ENCODE data around the gene KYNU.
"Not testable (repeated sequence)": the region's sequence is repeated elsewhere in the genome, so short reads cannot be mapped to it uniquely, and the experiment has no call there.

The KYNU gene

GRCh38 chr2:143029141-143029540 is 151.7 kb downstream of the KYNU start:
- H3K27me3 ChIP-seq (ENCODE audit: control insufficient read depth in 5 of 5, insufficient read depth in 4 of 5, low read length in 5 of 5), result peaks cover 0 to 7% (median 0%) of the 10 kb centered on the region in 5 donors
- no peaks in the 10 kb centered on the region for H3K36me3 ChIP-seq (ENCODE audit: control insufficient read depth in 5 of 5, insufficient read depth in 5 of 5, low read length in 5 of 5)
- H3K4me3 ChIP-seq (ENCODE audit: low read depth in 1 of 5, low read length in 5 of 5), result no peak overlapping the region
- H3K9ac ChIP-seq (ENCODE audit: low read length in 5 of 5), result no peak overlapping the region
- no peaks in the 10 kb centered on the region for H3K9me3 ChIP-seq (ENCODE audit: control insufficient read depth in 5 of 5, low read length in 5 of 5)
- H3K4me1 ChIP-seq (ENCODE audit: control insufficient read depth in 5 of 5, insufficient read depth in 5 of 5, low read length in 5 of 5), result peaks cover 0 to 9% (median 7%) of the 10 kb centered on the region in 5 donors
- no peak overlapping the region for H3K27ac ChIP-seq (ENCODE audit: low read depth, low read length)

DNA sequence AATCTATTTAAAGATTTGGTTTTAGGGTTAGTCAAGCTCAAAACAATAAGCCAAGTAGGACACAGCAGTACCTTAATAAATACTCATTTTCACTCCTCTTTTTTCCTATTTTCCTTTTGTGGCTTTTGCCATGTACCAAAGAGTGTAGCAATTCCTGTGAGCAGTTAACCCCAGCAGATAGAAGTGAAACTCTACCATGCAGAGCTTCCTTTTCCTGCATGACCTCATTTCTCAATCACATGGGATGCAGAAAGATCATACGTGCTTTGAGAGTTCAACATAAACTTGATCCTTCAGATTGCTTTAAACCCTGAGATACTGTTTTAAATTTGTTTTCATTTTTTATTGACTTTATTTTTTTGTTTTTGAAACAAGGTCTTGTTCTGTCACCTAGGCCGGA is 152.7 kb downstream of the KYNU start:
- H3K9me3 ChIP-seq (ENCODE audit: control insufficient read depth in 5 of 5, low read length in 5 of 5), result no peaks in the 10 kb centered on the region
- no peaks in the 10 kb centered on the region for H3K36me3 ChIP-seq (ENCODE audit: control insufficient read depth in 5 of 5, insufficient read depth in 5 of 5, low read length in 5 of 5)
- H3K27ac ChIP-seq (ENCODE audit: low read depth, low read length), result no peak overlapping the region
- peaks cover 0 to 9% (median 7%) of the 10 kb centered on the region in 5 donors for H3K4me1 ChIP-seq (ENCODE audit: control insufficient read depth in 5 of 5, insufficient read depth in 5 of 5, low read length in 5 of 5)
- H3K9ac ChIP-seq (ENCODE audit: low read length in 5 of 5), result no peak overlapping the region
- H3K4me3 ChIP-seq (ENCODE audit: low read depth in 1 of 5, low read length in 5 of 5), result no peak overlapping the region
- H3K27me3 ChIP-seq (ENCODE audit: control insufficient read depth in 5 of 5, insufficient read depth in 4 of 5, low read length in 5 of 5), result peaks cover 0 to 7% (median 0%) of the 10 kb centered on the region in 5 donors

GRCh38 chr2:143034292-143035074 is 157.0 kb downstream of the KYNU start:
- Histone ChIP-seq H3K27me3 (ENCODE audit: control insufficient read depth in 5 of 5, insufficient read depth in 4 of 5, low read length in 5 of 5) (no peaks in the 10 kb centered on the region), H3K4me3 (ENCODE audit: low read depth in 1 of 5, low read length in 5 of 5) (no peak overlapping the region), H3K9ac (ENCODE audit: low read length in 5 of 5) (no peak overlapping the region), H3K27ac (ENCODE audit: low read depth, low read length) (no peak overlapping the region), H3K36me3 (ENCODE audit: control insufficient read depth in 5 of 5, insufficient read depth in 5 of 5, low read length in 5 of 5) (no peaks in the 10 kb centered on the region), H3K4me1 (ENCODE audit: control insufficient read depth in 5 of 5, insufficient read depth in 5 of 5, low read length in 5 of 5) (no peaks in the 10 kb centered on the region), H3K9me3 (ENCODE audit: control insufficient read depth in 5 of 5, low read length in 5 of 5) (no peaks in the 10 kb centered on the region)

GRCh38 chr2:143051465-143051864 is 174.0 kb downstream of the KYNU start:
- Histone ChIP-seq H3K4me1 (ENCODE audit: control insufficient read depth in 5 of 5, insufficient read depth in 5 of 5, low read length in 5 of 5) (no peaks in the 10 kb centered on the region), H3K9ac (ENCODE audit: low read length in 5 of 5) (no peak overlapping the region), H3K27me3 (ENCODE audit: control insufficient read depth in 5 of 5, insufficient read depth in 4 of 5, low read length in 5 of 5) (no peaks in the 10 kb centered on the region), H3K4me3 (ENCODE audit: low read depth in 1 of 5, low read length in 5 of 5) (no peak overlapping the region), H3K9me3 (ENCODE audit: control insufficient read depth in 5 of 5, low read length in 5 of 5) (peaks cover 0 to under 1% (median 0%) of the 10 kb centered on the region in 5 donors), H3K36me3 (ENCODE audit: control insufficient read depth in 5 of 5, insufficient read depth in 5 of 5, low read length in 5 of 5) (no peaks in the 10 kb centered on the region), H3K27ac (ENCODE audit: low read depth, low read length) (no peak overlapping the region)

DNA sequence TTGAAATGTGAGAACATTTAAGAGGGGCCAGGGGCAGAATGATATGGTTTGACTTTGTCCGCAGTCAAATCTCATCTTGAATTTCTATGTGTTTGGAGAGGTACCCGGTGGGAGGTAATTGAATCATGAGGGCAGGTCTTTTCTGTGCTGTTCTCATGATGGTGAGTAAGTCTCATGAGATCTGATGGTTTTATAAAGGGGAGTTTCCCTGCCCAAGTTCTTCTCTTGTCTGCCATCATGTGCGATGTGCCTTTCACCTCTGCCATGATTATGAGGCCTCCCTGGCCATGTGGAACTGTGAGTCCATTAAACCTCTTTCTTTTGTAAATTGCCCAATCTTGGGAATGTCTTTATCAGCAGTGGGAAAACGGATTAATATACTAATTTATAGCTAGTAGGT is 176.0 kb downstream of the KYNU start:
- not testable (repeated sequence) for H3K27me3 ChIP-seq (ENCODE audit: control insufficient read depth in 5 of 5, insufficient read depth in 4 of 5, low read length in 5 of 5)

GRCh38 chr2:143056550-143056949 is 179.1 kb downstream of the KYNU start:
- Histone ChIP-seq H3K27ac (ENCODE audit: low read depth, low read length) (no peak overlapping the region), H3K9ac (ENCODE audit: low read length in 5 of 5) (no peak overlapping the region), H3K36me3 (ENCODE audit: control insufficient read depth in 5 of 5, insufficient read depth in 5 of 5, low read length in 5 of 5) (no peaks in the 10 kb centered on the region), H3K4me1 (ENCODE audit: control insufficient read depth in 5 of 5, insufficient read depth in 5 of 5, low read length in 5 of 5) (peaks cover 0 to 4% (median 0%) of the 10 kb centered on the region in 5 donors), H3K9me3 (ENCODE audit: control insufficient read depth in 5 of 5, low read length in 5 of 5) (peaks cover 0 to 6% (median 3%) of the 10 kb centered on the region in 5 donors), H3K4me3 (ENCODE audit: low read depth in 1 of 5, low read length in 5 of 5) (no peak overlapping the region), H3K27me3 (ENCODE audit: control insufficient read depth in 5 of 5, insufficient read depth in 4 of 5, low read length in 5 of 5) (no peaks in the 10 kb centered on the region)

More for the DNA sequence above, 176.0 kb downstream of the KYNU start:
- H3K9ac ChIP-seq (ENCODE audit: low read length in 5 of 5); H3K4me1 ChIP-seq (ENCODE audit: control insufficient read depth in 5 of 5, insufficient read depth in 5 of 5, low read length in 5 of 5); H3K4me3 ChIP-seq (ENCODE audit: low read depth in 1 of 5, low read length in 5 of 5); H3K36me3 ChIP-seq (ENCODE audit: control insufficient read depth in 5 of 5, insufficient read depth in 5 of 5, low read length in 5 of 5); H3K9me3 ChIP-seq (ENCODE audit: control insufficient read depth in 5 of 5, low read length in 5 of 5); H3K27ac ChIP-seq (ENCODE audit: low read depth, low read length): not testable (repeated sequence)

GRCh38 chr2:143058851-143059250 is 181.4 kb downstream of the KYNU start:
- no peaks in the 10 kb centered on the region for H3K36me3 ChIP-seq (ENCODE audit: control insufficient read depth in 5 of 5, insufficient read depth in 5 of 5, low read length in 5 of 5)
- no peak overlapping the region for H3K4me3 ChIP-seq (ENCODE audit: low read depth in 1 of 5, low read length in 5 of 5)
- H3K27ac ChIP-seq (ENCODE audit: low read depth, low read length), result no peak overlapping the region
- no peaks in the 10 kb centered on the region for H3K27me3 ChIP-seq (ENCODE audit: control insufficient read depth in 5 of 5, insufficient read depth in 4 of 5, low read length in 5 of 5)
- peaks cover 0 to 6% (median 3%) of the 10 kb centered on the region in 5 donors for H3K9me3 ChIP-seq (ENCODE audit: control insufficient read depth in 5 of 5, low read length in 5 of 5)
- peaks cover 0 to 4% (median 0%) of the 10 kb centered on the region in 5 donors for H3K4me1 ChIP-seq (ENCODE audit: control insufficient read depth in 5 of 5, insufficient read depth in 5 of 5, low read length in 5 of 5)
- no peak overlapping the region for H3K9ac ChIP-seq (ENCODE audit: low read length in 5 of 5)

DNA sequence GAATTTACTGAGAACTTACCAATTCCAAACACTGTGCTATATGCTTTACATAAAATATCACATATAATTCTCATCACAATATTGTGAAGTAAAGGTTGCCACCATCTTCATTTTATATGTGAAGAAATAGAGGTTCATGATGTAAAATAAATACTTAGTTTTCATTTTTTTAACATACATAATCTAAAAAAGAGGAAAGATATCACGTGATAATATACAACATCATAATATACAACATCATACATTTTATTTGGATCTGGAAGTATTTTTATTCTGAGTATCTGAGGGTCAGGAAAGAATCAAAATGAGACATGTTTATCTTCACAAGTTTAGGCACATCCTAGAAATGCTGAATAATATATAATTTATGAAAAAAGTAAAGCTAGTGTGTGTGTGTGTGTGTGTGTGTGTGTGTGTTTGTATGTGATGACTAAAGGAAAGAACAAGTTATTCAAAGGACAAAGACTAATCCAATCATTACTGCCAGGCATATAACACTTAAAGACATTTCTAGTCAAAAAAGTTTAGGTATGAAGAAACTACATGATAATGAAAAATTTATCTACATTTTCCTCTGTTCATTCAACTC is 186.2 kb downstream of the KYNU start:
- Histone ChIP-seq H3K4me3 (ENCODE audit: low read depth in 1 of 5, low read length in 5 of 5) (no peak overlapping the region), H3K36me3 (ENCODE audit: control insufficient read depth in 5 of 5, insufficient read depth in 5 of 5, low read length in 5 of 5) (no peaks in the 10 kb centered on the region), H3K4me1 (ENCODE audit: control insufficient read depth in 5 of 5, insufficient read depth in 5 of 5, low read length in 5 of 5) (peaks cover 0 to 2% (median 0%) of the 10 kb centered on the region in 5 donors), H3K27me3 (ENCODE audit: control insufficient read depth in 5 of 5, insufficient read depth in 4 of 5, low read length in 5 of 5) (no peaks in the 10 kb centered on the region), H3K27ac (ENCODE audit: low read depth, low read length) (no peak overlapping the region), H3K9ac (ENCODE audit: low read length in 5 of 5) (no peak overlapping the region), H3K9me3 (ENCODE audit: control insufficient read depth in 5 of 5, low read length in 5 of 5) (no peaks in the 10 kb centered on the region)

GRCh38 chr2:143068094-143068493 is 190.6 kb downstream of the KYNU start:
- Histone ChIP-seq H3K27ac (ENCODE audit: low read depth, low read length) (no peak overlapping the region), H3K9me3 (ENCODE audit: control insufficient read depth in 5 of 5, low read length in 5 of 5) (no peaks in the 10 kb centered on the region), H3K4me3 (ENCODE audit: low read depth in 1 of 5, low read length in 5 of 5) (no peak overlapping the region), H3K9ac (ENCODE audit: low read length in 5 of 5) (no peak overlapping the region), H3K4me1 (ENCODE audit: control insufficient read depth in 5 of 5, insufficient read depth in 5 of 5, low read length in 5 of 5) (no peaks in the 10 kb centered on the region), H3K27me3 (ENCODE audit: control insufficient read depth in 5 of 5, insufficient read depth in 4 of 5, low read length in 5 of 5) (no peaks in the 10 kb centered on the region), H3K36me3 (ENCODE audit: control insufficient read depth in 5 of 5, insufficient read depth in 5 of 5, low read length in 5 of 5) (no peaks in the 10 kb centered on the region)

DNA sequence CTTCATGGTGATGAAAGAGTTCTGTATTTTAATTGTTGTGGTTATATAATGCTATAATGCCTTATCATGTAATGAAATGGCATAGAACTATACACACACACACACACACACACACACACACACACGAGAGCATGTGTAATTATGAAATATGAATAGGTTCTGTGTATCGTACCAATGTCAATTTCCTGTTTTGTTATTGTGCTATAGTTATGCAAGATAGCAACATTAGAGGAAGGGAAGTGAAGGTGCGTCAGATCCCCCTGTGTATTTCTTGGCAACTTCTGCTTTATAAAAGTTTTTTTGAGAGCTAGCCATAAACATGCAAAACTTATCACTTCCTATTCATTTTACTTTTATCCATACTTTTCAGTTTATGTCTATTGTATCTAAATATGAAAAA is 191.0 kb downstream of the KYNU start:
- no peaks in the 10 kb centered on the region for H3K27me3 ChIP-seq (ENCODE audit: control insufficient read depth in 5 of 5, insufficient read depth in 4 of 5, low read length in 5 of 5)
- H3K36me3 ChIP-seq (ENCODE audit: control insufficient read depth in 5 of 5, insufficient read depth in 5 of 5, low read length in 5 of 5), result no peaks in the 10 kb centered on the region
- no peaks in the 10 kb centered on the region for H3K4me1 ChIP-seq (ENCODE audit: control insufficient read depth in 5 of 5, insufficient read depth in 5 of 5, low read length in 5 of 5)
- H3K9ac ChIP-seq (ENCODE audit: low read length in 5 of 5), result no peak overlapping the region
- no peak overlapping the region for H3K27ac ChIP-seq (ENCODE audit: low read depth, low read length)
- H3K9me3 ChIP-seq (ENCODE audit: control insufficient read depth in 5 of 5, low read length in 5 of 5), result peaks cover 0 to under 1% (median 0%) of the 10 kb centered on the region in 5 donors
- no peak overlapping the region for H3K4me3 ChIP-seq (ENCODE audit: low read depth in 1 of 5, low read length in 5 of 5)
